Measurements from ENCODE around the gene ATP8A2. TPM values are rescaled to one million over a fixed set of nuclear protein-coding genes. Genes with fewer than 3 reads are reported as not detected.

The ATP8A2 gene
- total RNA-seq, 4 donors from 2014 or later = 0.18 to 11.6 (median 1.8) TPM

- Histone ChIP-seq H3K4me3 (no peak overlapping the region), H3K36me3 (no peaks in the 10 kb centered on the region), H3K9me3 (no peaks in the 10 kb centered on the region), H3K4me1 (no peaks in the 10 kb centered on the region), H3K27me3 (no peaks in the 10 kb centered on the region), H3K27ac (no peak overlapping the region)
- TF ChIP-seq CTCF (IDR thresholded peaks at IDR 0.05) = no peak
- TF ChIP-seq POLR2A (IDR thresholded peaks at IDR 0.05) = no peak
- no peak for DNase-seq
Measured at GRCh38 chr13:25462301-25463125, 90.7 kb downstream of the ATP8A2 start.

- Histone ChIP-seq H3K9me3 (no peaks in the 10 kb centered on the region), H3K27ac (no peak overlapping the region), H3K36me3 (no peaks in the 10 kb centered on the region), H3K27me3 (no peaks in the 10 kb centered on the region), H3K4me1 (no peaks in the 10 kb centered on the region), H3K4me3 (no peak overlapping the region)
- no peak for DNase-seq
- TF ChIP-seq CTCF (IDR thresholded peaks at IDR 0.05) (no peak), POLR2A (IDR thresholded peaks at IDR 0.05) (no peak)
Measured at GRCh38 chr13:25463496-25463895, 91.7 kb downstream of the ATP8A2 start.

- Histone ChIP-seq H3K27me3 (no peaks in the 10 kb centered on the region), H3K9me3 (no peaks in the 10 kb centered on the region), H3K36me3 (no peaks in the 10 kb centered on the region), H3K27ac (no peak overlapping the region), H3K4me3 (no peak overlapping the region), H3K4me1 (no peaks in the 10 kb centered on the region)
- TF ChIP-seq POLR2A (IDR thresholded peaks at IDR 0.05) = no peak
- no peak for TF ChIP-seq CTCF (IDR thresholded peaks at IDR 0.05)
- DNase-seq = no peak
Measured at GRCh38 chr13:25466880-25467279, 95.1 kb downstream of the ATP8A2 start.

GRCh38 chr13:25468325-25469168, 96.8 kb downstream of the ATP8A2 start:
- no peaks in the 10 kb centered on the region for H3K36me3 ChIP-seq
- peak overlapping the region in 1 of 4 donors; percentile 3 for H3K4me3 ChIP-seq
- no peak for DNase-seq
- no peak overlapping the region for H3K27ac ChIP-seq
- no peak for TF ChIP-seq POLR2A (IDR thresholded peaks at IDR 0.05)
- no peak for TF ChIP-seq CTCF (IDR thresholded peaks at IDR 0.05)
- H3K27me3 ChIP-seq = no peaks in the 10 kb centered on the region
- H3K9me3 ChIP-seq = no peaks in the 10 kb centered on the region
- no peaks in the 10 kb centered on the region for H3K4me1 ChIP-seq

- no peaks in the 10 kb centered on the region for H3K4me1 ChIP-seq
- no peaks in the 10 kb centered on the region for H3K9me3 ChIP-seq
- no peak overlapping the region for H3K27ac ChIP-seq
- no peak overlapping the region for H3K4me3 ChIP-seq
- H3K36me3 ChIP-seq = no peaks in the 10 kb centered on the region
- TF ChIP-seq POLR2A (IDR thresholded peaks at IDR 0.05) = no peak
- TF ChIP-seq CTCF (IDR thresholded peaks at IDR 0.05) = no peak
- H3K27me3 ChIP-seq = no peaks in the 10 kb centered on the region
- no peak for DNase-seq
Measured at GRCh38 chr13:25469169-25469525, 97.4 kb downstream of the ATP8A2 start.
